ENCODE measurements around the gene SNX1.

The SNX1 gene

GRCh38 chr15:64146520-64146884 is 50.7 kb downstream of the SNX1 start:
- no peak for DNase-seq (ENCODE audit: low read depth)

DNA sequence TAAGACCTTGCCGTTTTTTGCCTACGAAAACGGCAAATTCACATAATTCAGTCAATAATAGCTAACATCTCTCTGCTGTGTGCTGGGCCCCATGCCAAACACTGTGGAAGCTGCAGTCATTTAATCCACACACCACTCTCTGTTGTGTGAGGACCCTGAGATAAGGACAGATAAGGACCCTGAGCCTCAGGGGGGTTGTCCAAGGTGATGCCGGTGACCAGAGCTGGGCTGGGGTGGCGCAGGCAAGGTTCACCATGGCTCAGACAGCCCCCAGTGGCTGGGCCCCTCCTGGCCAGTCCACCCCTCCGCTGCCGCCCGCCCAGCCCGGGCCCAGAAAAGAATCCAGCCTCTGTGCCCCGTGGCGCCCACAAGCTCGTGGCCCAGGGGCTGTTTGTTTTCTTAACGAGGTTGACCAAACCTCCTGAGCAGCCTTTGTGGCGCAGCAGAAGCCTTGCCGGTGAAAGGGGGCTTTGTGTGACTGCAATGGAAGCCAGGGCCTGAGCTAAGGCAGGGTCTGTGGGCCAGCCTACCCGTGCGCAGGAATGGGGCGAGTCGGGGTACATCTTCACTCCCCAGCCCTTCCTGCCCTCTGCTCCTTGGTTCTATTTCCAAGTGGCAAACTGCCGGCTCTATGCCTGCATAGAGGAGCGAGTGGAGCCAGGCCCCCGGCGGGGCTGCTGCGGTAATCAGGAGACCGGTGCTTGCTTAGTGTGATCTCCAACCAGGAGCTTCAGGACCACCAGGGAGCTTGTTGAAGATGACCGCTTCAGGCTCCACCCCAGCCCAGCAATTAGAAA is 51.3 kb downstream of the SNX1 start:
- DNase-seq (ENCODE audit: low read depth), result no peak

- no peak for DNase-seq (ENCODE audit: low read depth)
Observed at GRCh38 chr15:64148168-64148567, 52.4 kb downstream of the SNX1 start.

DNA sequence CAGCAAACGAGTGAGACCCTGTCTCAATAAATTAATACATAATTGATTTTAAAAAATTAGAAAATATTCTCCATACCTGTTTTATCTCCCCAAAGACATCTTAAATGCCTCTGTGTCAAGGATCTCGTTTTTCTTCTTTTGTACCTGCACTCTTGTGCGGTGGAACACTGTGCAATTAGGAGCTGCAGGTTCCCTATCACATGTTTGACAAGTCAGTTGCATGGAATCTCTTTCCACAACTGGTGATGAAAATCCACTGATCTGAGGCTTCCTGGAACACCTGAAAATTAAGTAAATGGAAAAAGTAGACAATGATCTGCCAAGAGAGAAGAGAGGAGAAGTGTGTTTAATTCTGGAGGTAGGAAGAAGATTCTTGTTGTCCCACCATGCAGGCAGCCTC is 52.8 kb downstream of the SNX1 start:
- DNase-seq (ENCODE audit: low read depth), result no peak

- peak; percentile 60 for DNase-seq (ENCODE audit: low read depth)
Observed at GRCh38 chr15:64149424-64149823, 53.6 kb downstream of the SNX1 start.

DNA sequence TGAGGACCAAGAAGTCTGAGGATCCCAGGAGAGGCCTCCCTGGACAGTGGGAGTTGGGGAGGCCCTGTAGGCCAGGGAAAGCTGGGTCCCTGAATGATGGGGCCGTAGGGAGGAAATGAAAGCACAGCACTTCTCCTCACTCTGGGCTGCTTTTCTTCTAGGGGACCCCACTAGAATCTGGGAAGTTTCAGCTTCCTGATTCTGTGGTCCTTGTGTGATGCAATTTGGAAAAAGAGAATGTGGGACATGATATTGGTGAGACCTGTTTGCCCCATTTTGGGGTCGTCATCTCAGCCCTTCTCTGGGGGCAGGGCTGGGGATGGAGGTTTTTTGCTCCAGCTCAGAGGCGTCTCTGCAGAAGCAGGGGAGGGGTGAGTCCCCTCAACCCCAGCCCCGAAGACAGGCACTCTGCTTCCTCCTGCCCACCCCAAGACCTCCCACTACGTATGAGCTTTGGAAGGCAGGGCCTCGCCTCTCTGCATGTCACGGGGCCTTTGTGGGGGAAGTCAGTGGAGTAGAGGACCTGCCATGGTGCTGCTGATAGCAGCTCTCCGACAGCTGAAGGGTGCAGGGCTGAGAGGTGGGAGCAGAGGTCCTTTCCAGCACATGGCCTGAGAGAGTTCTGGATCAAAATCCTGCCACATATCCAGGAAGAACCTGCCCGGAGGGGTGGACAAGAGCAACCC is 54.3 kb downstream of the SNX1 start:
- no peak for DNase-seq (ENCODE audit: low read depth)

DNA sequence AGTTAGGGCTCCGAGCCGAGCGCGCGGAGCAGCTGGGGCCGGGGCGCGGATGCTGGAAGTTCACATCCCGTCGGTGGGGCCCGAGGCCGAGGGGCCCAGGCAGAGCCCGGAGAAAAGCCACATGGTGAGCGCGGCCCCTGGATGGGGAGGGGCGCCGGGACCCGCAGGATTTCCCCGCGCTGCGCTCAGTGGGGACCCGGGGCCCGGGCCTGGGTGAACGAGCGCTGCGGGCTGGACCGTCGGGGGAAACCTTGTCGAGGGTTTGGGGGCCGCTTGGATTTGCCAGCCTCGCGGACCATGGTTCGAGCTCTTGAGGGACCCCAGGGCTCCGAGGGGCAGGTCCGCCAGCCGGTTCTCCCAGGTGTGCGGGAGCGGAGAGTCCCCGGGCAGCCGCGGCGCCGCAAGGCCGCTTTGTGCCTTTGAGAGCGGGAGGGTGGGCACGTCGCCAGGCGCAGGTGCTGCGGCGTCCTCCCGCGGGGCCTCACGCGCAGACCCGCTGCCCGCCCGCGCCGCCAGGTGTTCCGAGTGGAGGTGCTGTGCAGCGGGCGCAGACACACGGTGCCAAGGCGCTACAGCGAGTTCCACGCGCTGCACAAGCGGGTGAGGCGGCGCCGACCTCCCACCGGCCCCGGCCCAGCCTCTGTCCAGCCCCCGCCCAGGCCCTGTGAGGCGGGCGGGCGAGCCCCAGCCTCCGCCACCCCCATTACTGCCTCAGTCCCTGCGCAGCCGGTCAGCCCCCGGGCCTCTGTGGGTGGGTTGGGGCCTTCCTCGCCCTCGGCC is 56.1 kb downstream of the SNX1 start, which contains the start of gene SNX22:
Gene SNX22, plus strand, starts transcription at position 5 of the 780 bp plus-strand sequence. Its CDS starts 45 bp downstream, at position 50.
- DNase-seq (ENCODE audit: low read depth), result peak; percentile 11

DNA sequence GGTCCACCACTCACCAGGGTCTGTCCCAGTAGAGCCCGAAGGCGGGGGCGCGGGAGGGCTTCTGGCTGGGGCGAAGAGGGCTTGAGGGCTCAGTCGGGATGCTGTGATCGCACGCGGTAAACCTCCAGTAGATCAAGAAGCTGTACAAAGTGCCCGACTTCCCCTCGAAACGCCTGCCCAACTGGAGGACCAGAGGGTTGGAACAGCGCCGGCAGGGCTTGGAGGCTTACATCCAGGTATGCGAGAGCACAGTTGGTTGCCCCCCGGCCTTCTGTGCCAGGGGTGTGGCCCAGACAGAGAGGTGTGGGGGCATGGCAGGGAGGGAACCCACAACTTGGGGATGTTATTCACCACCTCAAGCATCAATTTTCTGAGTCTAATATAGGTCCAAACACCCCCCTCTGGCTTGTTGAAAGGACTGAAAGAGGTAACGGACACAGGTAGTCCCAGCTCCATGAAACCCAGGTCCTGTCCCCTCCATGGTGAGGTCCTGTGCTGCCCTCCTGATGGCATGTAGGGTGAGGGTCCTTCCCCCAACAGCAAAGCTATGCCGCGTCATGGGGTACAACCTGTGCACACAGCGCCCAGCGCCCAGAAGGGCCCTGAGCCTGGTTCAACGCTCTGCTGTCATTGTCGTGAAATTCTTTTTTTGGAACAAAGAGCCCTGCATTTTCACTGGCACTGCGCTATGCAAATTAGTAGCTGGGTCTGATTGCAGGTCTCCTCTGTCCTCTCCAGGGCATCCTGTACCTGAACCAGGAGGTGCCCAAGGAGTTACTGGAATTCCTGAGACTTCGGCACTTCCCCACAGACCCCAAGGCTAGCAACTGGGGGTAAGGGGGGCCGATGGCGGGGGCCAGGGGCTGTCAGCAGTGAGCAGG is 57.0 kb downstream of the SNX1 start:
- DNase-seq (ENCODE audit: low read depth), result peak; percentile 37

- peak; percentile 85 for DNase-seq (ENCODE audit: low read depth)
Observed at GRCh38 chr15:64153480-64154367, 57.9 kb downstream of the SNX1 start.

GRCh38 chr15:64155802-64156651 is 60.2 kb downstream of the SNX1 start:
- no peak for DNase-seq (ENCODE audit: low read depth)

GRCh38 chr15:64156652-64157331 is 61.0 kb downstream of the SNX1 start:
- DNase-seq (ENCODE audit: low read depth), result no peak

DNA sequence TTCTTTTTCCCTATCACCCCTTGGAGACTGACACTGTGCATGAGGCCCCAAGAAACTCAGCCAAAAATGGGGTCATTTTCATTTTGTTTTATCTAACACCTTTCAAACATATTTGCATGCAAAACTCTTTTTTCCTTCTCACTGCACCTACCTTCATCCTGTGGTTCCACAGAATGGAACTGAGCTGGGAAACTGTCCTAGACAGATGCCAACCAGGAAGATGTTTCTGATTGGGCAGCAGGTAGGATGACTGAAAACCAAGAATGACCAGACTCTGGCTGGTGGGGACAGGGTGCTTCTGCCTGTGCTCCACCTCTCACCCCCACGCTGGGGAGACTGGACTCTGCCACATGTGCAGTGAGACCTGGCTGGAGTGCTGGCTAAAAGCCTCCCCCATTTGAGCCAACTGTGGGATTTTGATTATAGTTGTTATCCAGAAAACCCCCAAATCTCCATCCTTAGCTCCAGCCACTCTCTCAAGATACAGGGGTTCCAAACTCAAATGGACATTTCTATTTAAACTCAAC is 61.9 kb downstream of the SNX1 start:
- DNase-seq (ENCODE audit: low read depth), result no peak

- peak; percentile 9 for DNase-seq (ENCODE audit: low read depth)
Observed at GRCh38 chr15:64158363-64159134, 62.8 kb downstream of the SNX1 start.

- DNase-seq (ENCODE audit: low read depth), result peak; percentile 13
Observed at GRCh38 chr15:64161688-64162477, 66.1 kb downstream of the SNX1 start.

DNA sequence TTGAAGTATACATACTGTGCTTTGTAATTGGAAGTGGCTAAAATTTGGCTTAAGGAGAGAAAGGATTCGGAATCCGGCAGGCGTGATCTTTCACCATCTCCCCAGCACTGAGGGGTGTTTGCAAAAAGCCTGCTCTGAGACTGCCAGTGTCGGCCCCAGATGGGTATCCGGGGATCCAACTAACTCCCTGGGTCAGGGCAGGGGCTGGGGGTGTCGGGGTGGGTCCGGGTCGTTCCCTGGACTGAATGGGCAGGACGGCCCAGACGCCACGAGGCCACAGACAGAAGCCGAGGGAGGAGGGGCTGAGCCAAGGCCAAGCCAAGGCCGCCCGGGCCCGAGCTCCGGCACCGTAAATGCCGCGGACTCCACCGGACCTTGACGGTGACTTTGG is 66.7 kb downstream of the SNX1 start:
- DNase-seq (ENCODE audit: low read depth), result no peak

DNA sequence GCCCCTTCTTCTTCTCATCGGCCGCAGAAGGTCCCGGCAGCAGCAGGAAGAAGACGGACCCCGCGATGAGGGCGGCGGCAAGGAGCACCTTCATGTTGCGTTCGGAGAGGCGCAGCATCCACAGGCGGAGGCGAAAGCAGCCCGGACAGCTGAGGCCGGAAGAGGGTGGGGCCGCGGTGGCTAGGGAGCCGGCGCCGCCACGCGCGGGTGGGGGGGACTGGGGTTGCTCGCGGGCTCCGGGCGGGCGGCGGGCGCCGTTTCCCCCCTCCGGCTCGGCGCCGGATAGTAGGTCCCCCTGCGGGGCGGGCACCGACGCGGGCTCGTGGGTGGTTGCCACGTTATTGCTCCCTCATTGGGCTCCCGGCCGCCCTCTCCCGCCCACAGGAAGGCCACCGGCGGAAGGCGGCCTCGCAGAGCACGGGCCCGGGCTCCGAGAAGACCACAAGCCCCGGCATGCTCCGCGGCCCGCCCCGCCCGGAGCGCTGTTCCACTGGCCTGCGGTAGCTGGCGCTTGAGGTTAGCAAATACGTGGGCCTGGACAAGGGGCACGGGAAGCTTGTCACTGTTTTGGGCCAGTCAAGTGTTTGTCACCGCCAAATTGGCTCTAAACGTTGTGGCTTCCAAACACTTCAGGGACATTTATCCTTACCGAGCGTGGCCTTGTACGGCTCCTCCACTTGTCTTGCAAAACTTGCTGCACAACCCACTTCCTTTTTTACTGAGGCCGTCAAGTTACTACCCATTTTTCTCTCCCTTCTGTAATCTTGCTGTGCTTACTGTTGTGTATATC is 67.3 kb downstream of the SNX1 start, which contains the start of gene PPIB:
Gene PPIB, minus strand, starts transcription at position 154 of the 790 bp plus-strand sequence. Its CDS starts 36 bp downstream, at position 118.
- peak; percentile 96 for DNase-seq (ENCODE audit: low read depth)

Measured in ELR (cell line).